ENCODE results near the gene THRB. TPM values are rescaled to one million over a fixed set of nuclear protein-coding genes. Genes with fewer than 3 reads are reported as not detected.

THRB gene
- polyA plus RNA-seq, 2 of the 4 experiments (the other 2 are of a cell fraction): 2.0 to 2.3 TPM

- H3K4me2 ChIP-seq: no peak overlapping the region
- WGBS (ENCODE audit: missing lambda C conversion rate): 60% methylated on average over 5 of the region's 5 CpGs
- H3K4me1 ChIP-seq: no peaks in the 10 kb centered on the region
- no peaks in the 10 kb centered on the region for H3K9me3 ChIP-seq
- H3K27ac ChIP-seq: no peak overlapping the region
- no peak for FAIRE-seq
- TF ChIP-seq, protein P1, sequence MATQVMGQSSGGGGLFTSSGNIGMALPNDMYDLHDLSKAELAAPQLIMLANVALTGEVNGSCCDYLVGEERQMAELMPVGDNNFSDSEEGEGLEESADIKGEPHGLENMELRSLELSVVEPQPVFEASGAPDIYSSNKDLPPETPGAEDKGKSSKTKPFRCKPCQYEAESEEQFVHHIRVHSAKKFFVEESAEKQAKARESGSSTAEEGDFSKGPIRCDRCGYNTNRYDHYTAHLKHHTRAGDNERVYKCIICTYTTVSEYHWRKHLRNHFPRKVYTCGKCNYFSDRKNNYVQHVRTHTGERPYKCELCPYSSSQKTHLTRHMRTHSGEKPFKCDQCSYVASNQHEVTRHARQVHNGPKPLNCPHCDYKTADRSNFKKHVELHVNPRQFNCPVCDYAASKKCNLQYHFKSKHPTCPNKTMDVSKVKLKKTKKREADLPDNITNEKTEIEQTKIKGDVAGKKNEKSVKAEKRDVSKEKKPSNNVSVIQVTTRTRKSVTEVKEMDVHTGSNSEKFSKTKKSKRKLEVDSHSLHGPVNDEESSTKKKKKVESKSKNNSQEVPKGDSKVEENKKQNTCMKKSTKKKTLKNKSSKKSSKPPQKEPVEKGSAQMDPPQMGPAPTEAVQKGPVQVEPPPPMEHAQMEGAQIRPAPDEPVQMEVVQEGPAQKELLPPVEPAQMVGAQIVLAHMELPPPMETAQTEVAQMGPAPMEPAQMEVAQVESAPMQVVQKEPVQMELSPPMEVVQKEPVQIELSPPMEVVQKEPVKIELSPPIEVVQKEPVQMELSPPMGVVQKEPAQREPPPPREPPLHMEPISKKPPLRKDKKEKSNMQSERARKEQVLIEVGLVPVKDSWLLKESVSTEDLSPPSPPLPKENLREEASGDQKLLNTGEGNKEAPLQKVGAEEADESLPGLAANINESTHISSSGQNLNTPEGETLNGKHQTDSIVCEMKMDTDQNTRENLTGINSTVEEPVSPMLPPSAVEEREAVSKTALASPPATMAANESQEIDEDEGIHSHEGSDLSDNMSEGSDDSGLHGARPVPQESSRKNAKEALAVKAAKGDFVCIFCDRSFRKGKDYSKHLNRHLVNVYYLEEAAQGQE (IDR thresholded peaks at IDR 0.05): no peak
- no peak for TF ChIP-seq CBX8 (IDR thresholded peaks at IDR 0.05)
- TF ChIP-seq NR3C1 (IDR thresholded peaks at IDR 0.05): no peak
- TF ChIP-seq CBX2 (IDR thresholded peaks at IDR 0.05; ENCODE audit: borderline replicate concordance, low read depth): no peak
- TF ChIP-seq ESRRA (IDR thresholded peaks at IDR 0.05; ENCODE audit: borderline replicate concordance, low read length): no peak
- no peak for TF ChIP-seq EHMT2 (IDR thresholded peaks at IDR 0.05; ENCODE audit: low read depth)
- no peak for TF ChIP-seq TFCP2L1 (CRISPR knock-in tag; IDR thresholded peaks at IDR 0.05)
- no peak for TF ChIP-seq SMC3 (IDR thresholded peaks at IDR 0.05)
- CTCF ChIA-PET: no interaction called here
- no peak for ATAC-seq
- POLR2A ChIA-PET: no interaction called here
- no peak for DNase-seq (ENCODE audit: low read depth in 1 of 2, low spot score in 1 of 2)
- no peak overlapping the region for H3K4me3 ChIP-seq
Observed at GRCh38 chr3:24199775-24200247, 294.8 kb downstream of the THRB start.

GRCh38 chr3:24199300-24199699 lies 295.4 kb downstream of the THRB start:
- H3K4me3 ChIP-seq: no peak overlapping the region
- H3K27ac ChIP-seq: no peak overlapping the region
- TF ChIP-seq ZSCAN20 (CRISPR knock-in tag; IDR thresholded peaks at IDR 0.05) (no peak), FOXS1 (CRISPR knock-in tag; IDR thresholded peaks at IDR 0.05) (no peak), RCOR1 (IDR thresholded peaks at IDR 0.05; ENCODE audit: low read depth, low read length) (no peak), RFX5 (IDR thresholded peaks at IDR 0.05) (no peak), ESRRA (IDR thresholded peaks at IDR 0.05; ENCODE audit: borderline replicate concordance, low read length) (no peak), HOXB13 (CRISPR knock-in tag; IDR thresholded peaks at IDR 0.05; ENCODE audit: low read depth) (no peak), KDM1A (IDR thresholded peaks at IDR 0.05; ENCODE audit: low read depth) (no peak), NFE2L2 (conservative IDR thresholded peaks at IDR 0.05; ENCODE audit: low read length) (no peak), RARB (CRISPR knock-in tag; IDR thresholded peaks at IDR 0.05) (no peak), SREBF2 (IDR thresholded peaks at IDR 0.05) (no peak), ZC3H11A (IDR thresholded peaks at IDR 0.05) (no peak), CBX8 (IDR thresholded peaks at IDR 0.05) (no peak), RNF2 (IDR thresholded peaks at IDR 0.05; ENCODE audit: borderline replicate concordance, low read depth) (no peak), MAZ (IDR thresholded peaks at IDR 0.05; ENCODE audit: borderline replicate concordance, low read depth, low read length) (no peak), MAFK (IDR thresholded peaks at IDR 0.05; ENCODE audit: partially characterized antibody) (no peak), CEBPB (IDR thresholded peaks at IDR 0.05) (no peak), EP300 (IDR thresholded peaks at IDR 0.05) (no peak)
- TF ChIP-seq, protein P2, sequence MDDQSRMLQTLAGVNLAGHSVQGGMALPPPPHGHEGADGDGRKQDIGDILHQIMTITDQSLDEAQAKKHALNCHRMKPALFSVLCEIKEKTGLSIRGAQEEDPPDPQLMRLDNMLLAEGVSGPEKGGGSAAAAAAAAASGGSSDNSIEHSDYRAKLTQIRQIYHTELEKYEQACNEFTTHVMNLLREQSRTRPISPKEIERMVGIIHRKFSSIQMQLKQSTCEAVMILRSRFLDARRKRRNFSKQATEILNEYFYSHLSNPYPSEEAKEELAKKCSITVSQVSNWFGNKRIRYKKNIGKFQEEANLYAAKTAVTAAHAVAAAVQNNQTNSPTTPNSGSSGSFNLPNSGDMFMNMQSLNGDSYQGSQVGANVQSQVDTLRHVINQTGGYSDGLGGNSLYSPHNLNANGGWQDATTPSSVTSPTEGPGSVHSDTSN (IDR thresholded peaks at IDR 0.05): no peak
- TF ChIP-seq, protein P3, sequence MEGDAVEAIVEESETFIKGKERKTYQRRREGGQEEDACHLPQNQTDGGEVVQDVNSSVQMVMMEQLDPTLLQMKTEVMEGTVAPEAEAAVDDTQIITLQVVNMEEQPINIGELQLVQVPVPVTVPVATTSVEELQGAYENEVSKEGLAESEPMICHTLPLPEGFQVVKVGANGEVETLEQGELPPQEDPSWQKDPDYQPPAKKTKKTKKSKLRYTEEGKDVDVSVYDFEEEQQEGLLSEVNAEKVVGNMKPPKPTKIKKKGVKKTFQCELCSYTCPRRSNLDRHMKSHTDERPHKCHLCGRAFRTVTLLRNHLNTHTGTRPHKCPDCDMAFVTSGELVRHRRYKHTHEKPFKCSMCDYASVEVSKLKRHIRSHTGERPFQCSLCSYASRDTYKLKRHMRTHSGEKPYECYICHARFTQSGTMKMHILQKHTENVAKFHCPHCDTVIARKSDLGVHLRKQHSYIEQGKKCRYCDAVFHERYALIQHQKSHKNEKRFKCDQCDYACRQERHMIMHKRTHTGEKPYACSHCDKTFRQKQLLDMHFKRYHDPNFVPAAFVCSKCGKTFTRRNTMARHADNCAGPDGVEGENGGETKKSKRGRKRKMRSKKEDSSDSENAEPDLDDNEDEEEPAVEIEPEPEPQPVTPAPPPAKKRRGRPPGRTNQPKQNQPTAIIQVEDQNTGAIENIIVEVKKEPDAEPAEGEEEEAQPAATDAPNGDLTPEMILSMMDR (IDR thresholded peaks at IDR 0.05): no peak
- TF ChIP-seq, protein P4, sequence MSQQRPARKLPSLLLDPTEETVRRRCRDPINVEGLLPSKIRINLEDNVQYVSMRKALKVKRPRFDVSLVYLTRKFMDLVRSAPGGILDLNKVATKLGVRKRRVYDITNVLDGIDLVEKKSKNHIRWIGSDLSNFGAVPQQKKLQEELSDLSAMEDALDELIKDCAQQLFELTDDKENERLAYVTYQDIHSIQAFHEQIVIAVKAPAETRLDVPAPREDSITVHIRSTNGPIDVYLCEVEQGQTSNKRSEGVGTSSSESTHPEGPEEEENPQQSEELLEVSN (IDR thresholded peaks at IDR 0.05; ENCODE audit: borderline replicate concordance, low read depth): no peak
- no peaks in the 10 kb centered on the region for H3K9me3 ChIP-seq
- 69% methylated on average over 2 of the region's 2 CpGs for WGBS (ENCODE audit: missing lambda C conversion rate)
- no peak overlapping the region for H3K4me2 ChIP-seq
- no peak for DNase-seq (ENCODE audit: low read depth in 1 of 2, low spot score in 1 of 2)
- ChIA-PET CTCF (no interaction called here), POLR2A (no interaction called here)
- FAIRE-seq: no peak
- ATAC-seq: no peak
- no peaks in the 10 kb centered on the region for H3K4me1 ChIP-seq
